Bronchial epithelial cell (primary cell): ENCODE results near the gene COX20. TPM values are rescaled to one million over a fixed set of nuclear protein-coding genes. Genes with fewer than 3 reads are reported as not detected.

Experiments
- DNase-seq: peaks from one replicate; pipeline ENCODE4 v3.0.0-alpha.2; 2010; ENCODE audit warnings: low read depth
- FAIRE-seq: peaks from 2 replicates; lab custom pipeline; 2011; peaks lifted over from hg19 to GRCh38; lab: Jason Lieb, UNC
- H3K27me3 ChIP-seq: 2 replicates; pipeline ENCODE4 v1.5.1; 2011; ENCODE audit warnings: low read length; ENCODE audit not compliant: control insufficient read depth, insufficient read depth
- H3K36me3 ChIP-seq: 2 replicates; pipeline ENCODE4 v1.5.1; 2011; ENCODE audit warnings: low read length; ENCODE audit not compliant: control insufficient read depth, insufficient read depth
- H3K4me3 ChIP-seq: 2 replicates; pipeline ENCODE4 v1.5.1; 2011; ENCODE audit warnings: mild to moderate bottlenecking, low read depth, low read length, control low read depth
- CTCF ChIP-seq: IDR thresholded peaks from 2 replicates; pipeline ENCODE4 v1.5.1; 2011; ENCODE audit warnings: mild to moderate bottlenecking, moderate library complexity, low read length, control low read depth, inconsistent platforms; ENCODE audit not compliant: insufficient read depth, severe bottlenecking
- total RNA-seq: library from RNA; depleted of rRNA; stranded (reverse); fragments of >200 nt; gene quantifications from 2 replicates; pipeline ENCODE4 v1.2.1, GENCODE V29; 2014

Gene COX20
- total RNA-seq, 1 donor from 2014 or later = 11.1 TPM

- DNase-seq (no peak), FAIRE-seq (no peak)
- Histone ChIP-seq H3K4me3 (no peak overlapping the region), H3K27me3 (no peaks in the 10 kb centered on the region), H3K36me3 (no peaks in the 10 kb centered on the region)
- TF ChIP-seq CTCF = no peak
Measured at GRCh38 chr1:244802041-244802440, 33.4 kb upstream of the COX20 start.

GRCh38 chr1:244802556-244803239 lies 32.8 kb upstream of the COX20 start:
- FAIRE-seq = no peak
- Histone ChIP-seq H3K4me3 (no peak overlapping the region), H3K36me3 (no peaks in the 10 kb centered on the region), H3K27me3 (no peaks in the 10 kb centered on the region)
- no peak for TF ChIP-seq CTCF
- no peak for DNase-seq

- TF ChIP-seq CTCF = no peak
- no peak for DNase-seq
- FAIRE-seq = no peak
- Histone ChIP-seq H3K4me3 (no peak overlapping the region), H3K36me3 (no peaks in the 10 kb centered on the region), H3K27me3 (no peaks in the 10 kb centered on the region)
Measured at GRCh38 chr1:244804841-244805240, 30.6 kb upstream of the COX20 start.

GRCh38 chr1:244807138-244807537 lies 28.3 kb upstream of the COX20 start:
- DNase-seq = no peak
- FAIRE-seq = no peak
- no peak for TF ChIP-seq CTCF
- Histone ChIP-seq H3K36me3 (no peaks in the 10 kb centered on the region), H3K27me3 (no peaks in the 10 kb centered on the region), H3K4me3 (no peak overlapping the region)

GRCh38 chr1:244810221-244810620 lies 25.2 kb upstream of the COX20 start:
- no peak overlapping the region for H3K4me3 ChIP-seq
- FAIRE-seq (no peak), DNase-seq (no peak)
- H3K27me3 ChIP-seq = no peaks in the 10 kb centered on the region
- no peaks in the 10 kb centered on the region for H3K36me3 ChIP-seq
- TF ChIP-seq CTCF = no peak

- FAIRE-seq (no peak), DNase-seq (no peak)
Measured at GRCh38 chr1:244813327-244813726, 22.1 kb upstream of the COX20 start.

More at GRCh38 chr1:244813327-244813726, 22.1 kb upstream of the COX20 start:
- Histone ChIP-seq H3K36me3 (no peaks in the 10 kb centered on the region), H3K4me3 (no peak overlapping the region), H3K27me3 (no peaks in the 10 kb centered on the region)
- no peak for TF ChIP-seq CTCF
